CD4-positive, alpha-beta T cell treated with Interferon gamma for 1 hour (primary cell): ENCODE results near the gene CTNNA3.

Experiments used
- DNase-seq: peaks from one replicate; pipeline ENCODE4 v3.0.0-alpha.2; 2020

The CTNNA3 gene

GRCh38 chr10:66842371-66842770 lies 853.6 kb downstream of the CTNNA3 start:
- DNase-seq = no peak

GRCh38 chr10:66838656-66839055 lies 857.3 kb downstream of the CTNNA3 start:
- DNase-seq = no peak

- no peak for DNase-seq
Measured at GRCh38 chr10:66837990-66838389, 858.0 kb downstream of the CTNNA3 start.

- no peak for DNase-seq
Measured at GRCh38 chr10:66837335-66837734, 858.7 kb downstream of the CTNNA3 start.

- no peak for DNase-seq
Measured at GRCh38 chr10:66836771-66837170, 859.2 kb downstream of the CTNNA3 start.

GRCh38 chr10:66836057-66836456 lies 859.9 kb downstream of the CTNNA3 start:
- DNase-seq = no peak

- DNase-seq = no peak
Measured at GRCh38 chr10:66835400-66835799, 860.6 kb downstream of the CTNNA3 start.

GRCh38 chr10:66834802-66835201 lies 861.2 kb downstream of the CTNNA3 start:
- DNase-seq = no peak

GRCh38 chr10:66833861-66834260 lies 862.1 kb downstream of the CTNNA3 start:
- no peak for DNase-seq

GRCh38 chr10:66832781-66833422 lies 863.1 kb downstream of the CTNNA3 start:
- no peak for DNase-seq

GRCh38 chr10:66828957-66829356 lies 867.0 kb downstream of the CTNNA3 start:
- no peak for DNase-seq

GRCh38 chr10:66827353-66827752 lies 868.6 kb downstream of the CTNNA3 start:
- no peak for DNase-seq

- no peak for DNase-seq
Measured at GRCh38 chr10:66823301-66823700, 872.7 kb downstream of the CTNNA3 start.

- no peak for DNase-seq
Measured at GRCh38 chr10:66822801-66823200, 873.2 kb downstream of the CTNNA3 start.

- no peak for DNase-seq
Measured at GRCh38 chr10:66819691-66820090, 876.3 kb downstream of the CTNNA3 start.

GRCh38 chr10:66813122-66813521 lies 882.9 kb downstream of the CTNNA3 start:
- DNase-seq = no peak

GRCh38 chr10:66811211-66811610 lies 884.8 kb downstream of the CTNNA3 start:
- DNase-seq = no peak

GRCh38 chr10:66809402-66809801 lies 886.6 kb downstream of the CTNNA3 start:
- no peak for DNase-seq

- no peak for DNase-seq
Measured at GRCh38 chr10:66805612-66806011, 890.4 kb downstream of the CTNNA3 start.

- DNase-seq = no peak
Measured at GRCh38 chr10:66804962-66805361, 891.0 kb downstream of the CTNNA3 start.

GRCh38 chr10:66803174-66803573 lies 892.8 kb downstream of the CTNNA3 start:
- no peak for DNase-seq

GRCh38 chr10:66799474-66799873 lies 896.5 kb downstream of the CTNNA3 start:
- DNase-seq = no peak

GRCh38 chr10:66795866-66796265 lies 900.1 kb downstream of the CTNNA3 start:
- DNase-seq = no peak

GRCh38 chr10:66792441-66792840 lies 903.6 kb downstream of the CTNNA3 start:
- no peak for DNase-seq

GRCh38 chr10:66788178-66788987 lies 907.6 kb downstream of the CTNNA3 start:
- DNase-seq = no peak
